ENCODE results near the gene CAMK4.

The CAMK4 gene

DNA sequence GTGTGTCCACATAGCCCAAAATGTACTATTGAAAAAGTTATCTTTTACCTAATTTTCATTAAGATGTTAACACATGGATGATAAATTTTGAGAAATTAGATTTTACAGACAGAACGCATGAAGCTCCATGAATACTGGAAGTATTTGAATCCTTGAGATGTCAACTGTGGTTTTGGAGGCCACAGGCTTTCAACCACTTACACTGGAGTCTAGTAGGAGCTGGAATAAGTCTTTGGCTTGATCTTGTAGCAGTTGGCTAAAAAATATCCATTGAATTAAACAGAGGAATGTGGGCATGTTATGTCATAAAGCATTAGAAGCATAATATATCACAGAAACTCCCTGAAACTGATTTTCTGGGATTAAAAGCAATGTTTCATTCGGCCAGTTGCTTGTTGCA lies 52.9 kb downstream of the CAMK4 start:
- no peak for DNase-seq (ENCODE audit: low read depth, low spot score)
- H3K4me3 ChIP-seq (ENCODE audit: low read depth, low read length) = no peak overlapping the region
- TF ChIP-seq, protein P1, sequence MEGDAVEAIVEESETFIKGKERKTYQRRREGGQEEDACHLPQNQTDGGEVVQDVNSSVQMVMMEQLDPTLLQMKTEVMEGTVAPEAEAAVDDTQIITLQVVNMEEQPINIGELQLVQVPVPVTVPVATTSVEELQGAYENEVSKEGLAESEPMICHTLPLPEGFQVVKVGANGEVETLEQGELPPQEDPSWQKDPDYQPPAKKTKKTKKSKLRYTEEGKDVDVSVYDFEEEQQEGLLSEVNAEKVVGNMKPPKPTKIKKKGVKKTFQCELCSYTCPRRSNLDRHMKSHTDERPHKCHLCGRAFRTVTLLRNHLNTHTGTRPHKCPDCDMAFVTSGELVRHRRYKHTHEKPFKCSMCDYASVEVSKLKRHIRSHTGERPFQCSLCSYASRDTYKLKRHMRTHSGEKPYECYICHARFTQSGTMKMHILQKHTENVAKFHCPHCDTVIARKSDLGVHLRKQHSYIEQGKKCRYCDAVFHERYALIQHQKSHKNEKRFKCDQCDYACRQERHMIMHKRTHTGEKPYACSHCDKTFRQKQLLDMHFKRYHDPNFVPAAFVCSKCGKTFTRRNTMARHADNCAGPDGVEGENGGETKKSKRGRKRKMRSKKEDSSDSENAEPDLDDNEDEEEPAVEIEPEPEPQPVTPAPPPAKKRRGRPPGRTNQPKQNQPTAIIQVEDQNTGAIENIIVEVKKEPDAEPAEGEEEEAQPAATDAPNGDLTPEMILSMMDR (IDR thresholded peaks at IDR 0.05; ENCODE audit: low read depth, low read length) = no peak
- in situ Hi-C loops (cut with HindIII; ENCODE audit: low sequenced_read_pairs) = no loop called here

DNA sequence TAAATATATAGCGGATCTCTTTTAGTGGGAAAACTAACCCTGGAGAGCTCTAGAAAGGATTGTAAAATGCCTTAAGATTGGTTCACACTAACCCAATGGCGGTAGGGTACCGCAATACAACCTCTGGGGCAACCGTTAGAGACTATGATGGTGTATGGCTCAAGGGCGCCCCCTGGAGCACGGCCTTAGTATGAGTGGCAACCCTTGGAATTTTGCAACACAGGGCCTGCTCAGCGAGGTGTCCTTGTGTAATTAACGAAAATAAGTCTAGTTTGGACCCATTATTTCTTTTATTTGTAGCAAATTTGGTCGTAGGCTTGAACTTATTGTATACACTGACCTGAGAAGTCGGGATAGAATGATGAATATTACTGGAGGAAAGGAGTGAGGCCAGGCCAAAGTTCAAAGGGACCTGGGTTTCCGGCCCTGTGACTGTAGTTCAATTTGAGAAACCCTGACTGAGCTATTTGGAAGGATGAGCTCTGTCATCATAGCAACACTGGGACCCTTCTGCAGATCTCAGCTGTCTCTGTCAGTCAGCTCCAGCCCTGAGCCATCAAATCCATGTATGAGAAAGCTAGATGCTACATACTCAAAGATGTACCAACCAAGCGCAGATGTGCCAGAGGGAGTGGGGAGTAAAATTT lies 54.8 kb downstream of the CAMK4 start:
- in situ Hi-C loops (cut with HindIII; ENCODE audit: low sequenced_read_pairs) = no loop called here
- TF ChIP-seq, protein P1 (IDR thresholded peaks at IDR 0.05; ENCODE audit: low read depth, low read length) = peak; percentile 82
- peak; percentile 37 for DNase-seq (ENCODE audit: low read depth, low spot score)
- H3K4me3 ChIP-seq (ENCODE audit: low read depth, low read length) = no peak overlapping the region

DNA sequence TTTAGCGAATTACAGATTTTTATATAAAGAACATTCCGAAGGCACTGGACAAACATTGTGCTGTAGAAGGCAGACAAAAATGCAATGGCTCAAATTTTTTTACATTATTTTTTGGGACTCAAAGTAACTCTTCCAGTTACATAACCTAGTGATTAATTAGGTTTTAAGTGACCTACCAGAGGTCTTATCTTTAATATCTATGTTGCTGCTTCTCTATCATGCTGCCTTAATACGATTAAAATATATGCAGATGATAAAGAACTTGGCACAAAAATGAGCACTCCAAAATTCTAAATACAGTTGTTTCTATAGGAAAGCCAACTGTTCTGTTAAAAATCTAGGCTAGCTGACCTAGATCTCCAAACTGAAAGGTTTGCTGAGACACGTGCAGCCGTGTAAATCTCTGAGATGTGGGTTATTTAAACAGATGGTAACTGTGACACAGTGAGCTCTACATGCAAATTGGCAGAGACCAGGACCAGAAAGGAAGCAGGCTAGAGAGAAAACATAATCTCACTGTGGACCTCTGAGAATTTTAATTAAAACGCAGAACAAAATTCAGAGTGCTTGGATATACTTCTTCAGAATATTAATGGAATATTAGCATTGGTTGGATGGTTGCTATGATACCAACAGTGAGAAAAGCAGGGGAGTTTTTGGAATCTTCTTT lies 56.2 kb downstream of the CAMK4 start:
- no peak overlapping the region for H3K4me3 ChIP-seq (ENCODE audit: low read depth, low read length)
- in situ Hi-C loops (cut with HindIII; ENCODE audit: low sequenced_read_pairs) = no loop called here
- TF ChIP-seq, protein P1 (IDR thresholded peaks at IDR 0.05; ENCODE audit: low read depth, low read length) = no peak
- DNase-seq (ENCODE audit: low read depth, low spot score) = no peak

DNA sequence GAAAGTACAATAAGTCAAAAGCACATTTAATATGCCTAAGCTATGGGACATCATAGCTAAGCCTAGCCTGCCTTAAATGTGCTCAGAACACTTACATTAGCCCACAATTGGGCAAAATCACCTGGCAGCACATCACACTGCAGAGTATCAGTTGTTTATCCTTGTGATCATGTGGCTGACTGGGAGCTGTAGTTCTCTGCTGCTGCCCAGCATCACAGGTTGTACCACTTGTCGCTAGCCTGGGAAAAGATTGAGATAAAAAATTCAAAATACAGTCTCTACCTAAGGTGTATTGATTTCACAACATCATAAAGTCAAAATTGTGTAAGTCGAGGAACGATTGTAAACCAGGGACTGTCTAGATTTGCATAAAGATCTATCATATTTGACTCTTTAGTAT lies 58.6 kb downstream of the CAMK4 start:
- TF ChIP-seq, protein P1 (IDR thresholded peaks at IDR 0.05; ENCODE audit: low read depth, low read length) = no peak
- in situ Hi-C loops (cut with HindIII; ENCODE audit: low sequenced_read_pairs) = no loop called here
- no peak for DNase-seq (ENCODE audit: low read depth, low spot score)
- no peak overlapping the region for H3K4me3 ChIP-seq (ENCODE audit: low read depth, low read length)

DNA sequence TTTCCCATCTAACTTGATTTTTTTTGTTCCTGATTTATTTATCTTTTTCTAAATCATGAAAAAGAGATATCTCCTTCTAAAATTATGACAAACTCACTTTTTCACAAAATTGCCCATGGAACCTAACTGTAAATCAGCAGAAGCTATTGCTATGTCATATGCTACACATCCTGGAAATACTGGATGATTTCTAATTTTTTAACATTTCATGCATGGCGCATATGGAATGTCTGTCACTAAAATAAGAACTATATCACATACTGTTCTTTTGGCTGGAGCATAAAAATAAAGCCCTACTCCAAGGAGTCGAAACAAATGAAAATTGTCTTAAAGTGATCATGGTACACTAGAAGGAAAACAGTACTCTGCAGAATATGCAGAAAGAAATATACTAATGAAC lies 60.6 kb downstream of the CAMK4 start:
- TF ChIP-seq, protein P1 (IDR thresholded peaks at IDR 0.05; ENCODE audit: low read depth, low read length) = no peak
- DNase-seq (ENCODE audit: low read depth, low spot score) = no peak
- in situ Hi-C loops (cut with HindIII; ENCODE audit: low sequenced_read_pairs) = no loop called here
- no peak overlapping the region for H3K4me3 ChIP-seq (ENCODE audit: low read depth, low read length)

DNA sequence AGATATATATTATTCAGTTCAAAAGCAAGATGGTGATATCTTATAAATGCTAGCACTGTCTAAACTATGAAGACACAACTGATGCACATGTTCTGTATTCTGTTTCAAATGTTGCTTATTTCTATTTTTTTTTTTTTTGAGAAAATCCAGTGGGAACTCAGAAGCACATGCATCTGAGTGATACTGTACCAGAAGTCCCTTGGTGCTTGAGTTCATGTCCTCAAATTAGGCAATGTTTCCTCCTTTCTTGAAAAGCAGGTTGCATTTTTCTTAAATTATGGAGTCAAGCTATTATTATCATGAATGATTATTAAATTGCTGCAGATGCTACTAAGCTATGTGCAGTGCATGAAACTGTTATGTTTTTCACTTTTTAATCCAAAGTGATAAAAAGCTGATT lies 70.4 kb downstream of the CAMK4 start:
- no peak for DNase-seq (ENCODE audit: low read depth, low spot score)
- no peak overlapping the region for H3K4me3 ChIP-seq (ENCODE audit: low read depth, low read length)
- TF ChIP-seq, protein P1 (IDR thresholded peaks at IDR 0.05; ENCODE audit: low read depth, low read length) = no peak
- in situ Hi-C loops (cut with HindIII; ENCODE audit: low sequenced_read_pairs) = no loop called here
